Activated CD4-positive, alpha-beta T cell treated with anti-CD3 and anti-CD28 coated beads for 24 hours (primary cell): ENCODE data around the gene CHRNA9.
A peak's percentile ranks its signal among the peaks of the same experiment; 100 is the strongest.

Experiments used
- DNase-seq, 2 donors: peaks; one replicate each; pipeline ENCODE4 v3.0.0-alpha.2; 2020; ENCODE audit warnings: low read depth in 2 of 2

CHRNA9 gene

GRCh38 chr4:40309250-40309774 is 25.8 kb upstream of the CHRNA9 start:
- DNase-seq: peak; percentile 82 to 94

GRCh38 chr4:40310225-40310624 is 24.9 kb upstream of the CHRNA9 start:
- DNase-seq: no peak

DNA sequence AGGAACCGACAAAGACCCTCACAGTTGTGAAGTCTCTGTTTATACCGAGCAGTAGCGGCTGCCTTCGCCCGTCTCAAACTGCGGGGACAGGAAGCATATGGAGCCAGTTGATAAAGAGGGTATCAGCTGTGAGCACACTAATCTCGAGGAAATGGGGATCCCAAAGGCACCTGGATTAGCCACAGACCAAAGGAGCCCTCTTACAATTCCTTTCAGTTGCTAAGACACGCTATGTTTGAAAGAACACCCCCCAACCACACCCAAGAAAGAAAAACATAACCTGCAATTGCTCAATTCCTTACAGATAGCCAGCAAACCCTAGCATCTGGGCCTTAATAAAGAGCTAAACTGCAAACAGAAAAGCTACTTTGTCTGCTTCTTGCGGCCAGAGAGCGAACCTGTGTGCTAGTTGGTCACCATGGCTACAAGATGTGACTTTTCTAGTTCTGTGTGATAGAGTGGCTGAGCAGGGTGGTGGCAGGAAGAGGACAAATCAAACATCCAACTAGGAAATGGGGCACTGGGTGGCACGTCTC is 23.3 kb upstream of the CHRNA9 start:
- no peak for DNase-seq

DNA sequence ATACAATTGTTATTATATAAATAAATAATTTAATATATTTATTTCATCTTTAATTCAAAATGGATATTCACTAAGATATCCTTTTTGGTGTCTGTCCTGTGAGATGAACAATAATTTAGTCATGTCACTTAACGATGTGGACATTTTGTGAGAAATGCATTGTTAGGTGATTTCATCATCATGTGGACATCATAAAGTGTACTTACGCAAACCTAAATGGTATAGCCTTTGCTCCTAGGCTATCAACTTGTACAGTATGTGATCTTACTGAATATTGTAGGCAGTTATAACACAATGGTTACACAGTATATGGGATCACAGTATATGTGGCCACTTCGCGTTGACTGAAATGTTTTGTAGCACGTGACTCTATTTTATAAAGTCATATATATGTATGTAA is 20.2 kb upstream of the CHRNA9 start:
- DNase-seq: no peak

DNA sequence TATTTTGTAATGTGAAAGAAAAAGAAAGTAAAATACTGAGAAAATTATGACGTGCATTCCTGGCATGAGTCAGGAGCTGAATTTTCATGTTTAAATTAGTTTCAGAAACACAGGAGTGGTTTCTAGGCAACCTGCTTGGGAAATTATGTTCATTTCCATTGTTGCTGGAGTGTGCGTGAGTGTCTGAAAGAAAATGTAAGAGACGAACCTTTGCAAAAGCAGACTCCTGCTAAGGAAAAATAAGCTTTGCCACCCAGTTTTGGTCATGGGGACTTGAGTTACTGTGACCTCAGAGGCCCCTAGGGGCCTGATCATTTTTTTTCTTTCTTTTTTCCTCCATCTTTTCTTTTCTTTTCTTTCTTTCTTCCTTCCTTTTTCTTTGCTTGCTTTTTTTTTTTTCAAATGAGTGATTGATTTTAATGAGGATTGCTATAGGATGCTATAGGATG is 18.8 kb upstream of the CHRNA9 start:
- no peak for DNase-seq

- DNase-seq: peak; percentile 40
These were observed 18.1 kb upstream of the CHRNA9 start for GRCh38 chr4:40316782-40317635.

DNA sequence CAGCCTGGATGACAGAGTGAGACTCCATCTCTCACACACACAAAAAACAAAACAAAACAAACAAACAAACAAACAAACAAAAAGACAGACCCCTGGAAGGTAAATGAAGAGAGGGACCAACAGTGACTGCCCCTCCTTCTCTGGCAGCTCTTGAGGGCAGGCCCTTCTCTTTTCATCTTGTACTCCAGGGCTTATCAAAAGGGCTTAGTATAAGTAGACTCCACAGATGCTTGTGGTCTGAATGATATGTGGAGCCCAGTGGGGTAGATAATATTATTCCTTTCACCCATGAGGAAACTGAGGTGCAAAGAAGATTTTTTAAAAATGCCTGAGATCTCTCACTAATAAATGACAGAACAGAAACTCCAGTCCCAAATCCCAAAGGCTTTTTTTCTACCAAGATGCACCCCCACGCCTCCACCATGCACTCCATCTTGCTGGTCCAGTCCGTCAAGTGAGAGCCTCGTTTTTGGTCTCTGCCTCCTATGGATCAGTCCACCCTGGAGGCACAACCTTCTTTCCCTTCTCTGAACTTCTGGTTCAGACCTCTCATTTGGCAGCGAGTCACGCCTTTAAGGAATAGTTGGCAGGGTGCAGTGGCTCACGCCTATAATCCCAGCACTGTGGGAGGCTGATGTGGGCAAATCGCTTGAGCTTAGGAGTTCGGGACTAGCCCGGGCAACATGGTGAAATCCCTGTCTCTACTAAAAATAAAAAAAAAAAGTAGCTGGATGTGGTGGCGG is 17.0 kb upstream of the CHRNA9 start:
- no peak for DNase-seq

- DNase-seq: no peak
These were observed 13.4 kb upstream of the CHRNA9 start for GRCh38 chr4:40321574-40322275.

DNA sequence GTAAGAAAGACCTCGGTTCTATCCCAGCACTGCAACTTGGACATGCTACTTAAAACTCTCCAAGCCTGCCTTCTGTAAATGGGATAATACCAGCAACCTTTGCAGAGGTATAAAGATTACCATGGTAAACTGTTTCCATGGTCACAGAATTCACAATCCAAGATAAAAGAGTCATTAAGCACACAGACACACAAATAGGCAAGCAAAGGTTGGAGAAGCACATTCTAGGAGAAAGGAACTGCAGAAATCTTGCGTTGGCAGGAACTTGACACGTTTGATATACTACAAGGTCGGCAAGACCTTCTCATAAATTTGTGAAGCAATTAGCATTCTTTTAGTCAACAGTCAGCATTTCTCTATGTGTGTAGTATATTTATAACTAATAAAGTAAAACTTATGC is 12.3 kb upstream of the CHRNA9 start:
- no peak for DNase-seq

- DNase-seq: no peak
These were observed 11.3 kb upstream of the CHRNA9 start for GRCh38 chr4:40323866-40324265.

DNA sequence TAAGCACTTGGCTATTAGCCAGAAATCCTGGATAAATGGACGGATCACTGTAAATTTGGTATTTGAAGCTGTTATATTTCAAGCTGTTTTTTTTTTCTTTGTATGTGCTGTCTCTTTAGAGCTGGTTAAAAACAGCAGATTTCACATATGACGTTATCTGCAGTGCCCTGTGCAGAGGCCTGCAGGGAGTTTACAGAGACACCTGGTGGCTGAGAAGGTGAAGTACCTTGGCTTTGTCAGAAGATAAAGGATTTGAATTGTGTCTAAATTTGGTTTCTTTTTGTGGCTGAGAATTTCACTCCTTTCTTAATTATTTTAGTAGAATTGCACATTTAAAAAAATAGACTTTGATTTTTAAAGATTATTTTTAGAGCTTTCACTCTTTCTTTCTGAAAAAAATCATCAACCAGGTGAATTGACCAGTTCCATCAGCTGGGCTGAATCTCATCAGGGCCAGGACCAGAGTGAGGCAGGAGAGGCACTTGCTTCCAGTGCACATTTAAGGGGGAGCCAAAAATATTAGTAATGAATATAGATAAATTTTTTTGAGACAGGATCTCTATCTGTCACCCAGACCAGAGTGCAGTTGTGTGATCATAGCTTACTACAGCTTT is 9.6 kb upstream of the CHRNA9 start:
- DNase-seq: no peak

- DNase-seq: no peak
These were observed 7.8 kb upstream of the CHRNA9 start for GRCh38 chr4:40327340-40327739.

DNA sequence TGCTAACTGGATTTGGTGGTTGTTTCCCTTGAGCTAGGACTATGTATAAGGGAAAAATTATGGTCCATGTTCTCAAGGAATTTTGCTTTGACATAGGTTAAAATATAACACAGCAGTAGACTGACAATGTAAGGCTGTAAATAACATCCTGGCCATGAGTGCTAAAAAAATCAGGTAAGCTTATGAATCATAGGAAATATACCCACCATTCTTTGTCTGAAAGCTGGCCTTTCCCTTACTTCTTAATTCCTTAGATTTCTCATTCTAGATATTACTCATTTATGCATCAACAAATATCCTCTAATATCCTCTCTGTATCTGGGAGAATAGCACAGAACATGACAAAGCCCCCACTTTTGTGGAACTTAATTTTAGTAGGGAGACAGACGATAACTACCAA is 6.8 kb upstream of the CHRNA9 start:
- DNase-seq: no peak

- no peak for DNase-seq
These were observed 5.3 kb upstream of the CHRNA9 start for GRCh38 chr4:40329805-40330204.

- DNase-seq: no peak
These were observed 4.6 kb upstream of the CHRNA9 start for GRCh38 chr4:40330536-40330935.

GRCh38 chr4:40331101-40331745 is 3.9 kb upstream of the CHRNA9 start:
- no peak for DNase-seq

DNA sequence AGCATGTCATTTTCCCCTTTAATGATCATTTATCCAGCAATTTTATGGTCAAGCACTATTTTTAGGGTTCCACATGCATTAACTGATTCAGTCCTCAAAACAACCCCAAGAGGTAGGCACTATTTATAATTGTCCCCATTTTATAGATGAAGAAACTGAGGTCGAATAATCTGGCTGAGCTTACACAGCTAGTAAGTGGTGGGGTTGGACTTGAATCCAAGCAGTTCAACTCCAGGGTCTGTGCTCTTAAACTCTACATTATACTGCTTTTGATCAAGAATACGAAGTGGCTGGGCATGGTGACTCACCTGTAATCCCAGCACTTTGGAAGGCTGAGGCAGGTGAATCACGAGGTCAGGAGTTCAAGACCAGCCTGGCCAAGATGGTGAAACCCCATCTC is 3.2 kb upstream of the CHRNA9 start:
- DNase-seq: no peak

DNA sequence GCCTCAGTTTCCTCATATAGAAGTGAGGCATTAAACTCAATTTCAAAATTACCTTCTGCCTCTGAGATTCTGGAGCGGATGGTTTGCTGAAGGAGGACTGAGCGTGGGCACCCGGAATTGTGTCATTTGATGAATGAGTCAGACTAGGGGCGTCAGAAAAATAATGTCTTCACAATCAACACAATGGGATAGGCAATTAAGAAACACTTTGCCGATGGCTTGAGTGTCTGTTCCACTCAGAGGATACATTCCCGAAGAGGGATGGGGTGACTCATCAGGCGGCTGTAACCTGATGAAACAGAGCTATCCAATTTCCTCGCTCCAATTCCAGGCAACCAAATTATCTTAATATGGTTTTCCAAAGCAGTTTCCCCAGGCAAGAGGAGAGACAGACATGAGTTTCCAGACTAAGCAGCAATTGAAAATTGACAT is 1.2 kb upstream of the CHRNA9 start:
- DNase-seq: no peak

GRCh38 chr4:40335525-40335894 is 377 bp downstream of the CHRNA9 start:
- DNase-seq: no peak

GRCh38 chr4:40337051-40337450 is 1.9 kb downstream of the CHRNA9 start:
- DNase-seq: no peak

DNA sequence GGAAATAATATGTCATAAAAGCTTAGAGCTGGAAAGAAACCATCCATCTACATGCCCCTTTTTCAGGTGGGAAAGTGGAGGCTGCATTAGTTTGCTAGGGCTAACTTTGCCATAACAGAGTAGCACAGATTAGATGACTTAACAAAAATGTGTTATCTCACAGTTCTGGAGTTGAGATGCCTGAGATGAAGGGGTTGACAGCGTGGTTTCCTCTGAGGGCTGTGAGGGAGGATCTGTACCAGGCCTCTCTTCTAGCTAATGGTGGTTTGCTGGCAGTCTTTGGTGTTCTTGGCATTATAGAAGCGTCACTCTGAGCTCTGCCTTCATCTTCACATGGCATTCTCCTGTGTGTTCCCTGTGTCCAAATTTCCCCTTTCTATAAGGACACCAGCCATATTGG is 2.4 kb downstream of the CHRNA9 start:
- DNase-seq: no peak
